ENCODE data around the gene PPP1R27.

Gene PPP1R27

GRCh38 chr17:81833921-81834830 is 674 bp downstream of the PPP1R27 start:
- Histone ChIP-seq H3K9me3 (ENCODE audit: control insufficient read depth, low read length) (no peaks in the 10 kb centered on the region), H3K4me1 (ENCODE audit: control insufficient read depth, insufficient read depth, low read length) (peaks cover 19% of the 10 kb centered on the region), H3K27me3 (replicated peaks; ENCODE audit: control insufficient read depth, insufficient read depth, low read length) (no peaks in the 10 kb centered on the region), H3K36me3 (ENCODE audit: control insufficient read depth, insufficient read depth, low read length, severe bottlenecking) (no peaks in the 10 kb centered on the region), H3K9ac (ENCODE audit: low read length) (peak overlapping the region; percentile 92), H3K4me3 (ENCODE audit: low read length) (peak overlapping the region; percentile 86)
- no peak for DNase-seq (ENCODE audit: low read depth)

DNA sequence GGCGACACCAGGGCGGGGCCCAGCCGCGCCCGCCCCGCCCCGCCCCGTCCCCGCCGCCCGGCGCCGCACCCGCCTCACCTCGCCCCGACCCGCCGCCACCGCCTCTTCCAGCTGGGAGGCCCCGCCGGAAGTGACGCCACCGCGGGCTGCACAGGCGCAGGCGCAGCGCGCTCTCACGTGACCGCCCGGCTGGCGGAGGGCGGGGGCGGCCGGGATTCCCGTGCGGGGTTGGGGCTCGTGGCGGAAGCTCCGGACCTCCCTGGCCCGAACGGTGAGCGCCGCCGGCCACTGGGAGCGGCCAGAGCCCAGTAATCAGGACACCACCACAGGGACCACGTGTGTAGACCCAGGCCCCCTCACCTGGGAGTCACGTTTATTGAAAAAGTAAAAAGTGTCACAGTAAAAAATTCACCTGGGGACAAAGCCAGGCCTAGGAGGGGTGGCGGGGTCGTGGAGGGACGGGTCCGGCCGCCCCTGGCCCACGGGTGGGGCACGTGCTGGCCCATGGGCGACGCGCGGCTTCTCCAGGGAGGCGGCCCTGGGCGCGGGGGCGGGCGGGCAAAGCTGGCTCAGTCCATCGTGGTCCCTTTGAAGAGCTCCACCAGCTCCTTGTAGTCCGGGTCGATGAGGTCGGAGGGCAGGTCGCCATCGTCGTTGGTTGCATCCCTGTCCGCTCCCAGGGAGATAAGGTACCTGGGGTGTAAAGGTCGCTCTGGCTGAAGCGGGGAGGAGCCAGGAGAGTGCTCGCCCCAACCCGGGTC is 1.5 kb downstream of the PPP1R27 start, which contains the start of gene MCRIP1:
Gene MCRIP1, minus strand, starts transcription at position 132 of the 761 bp plus-strand sequence. CDS start 8,785 bp downstream, outside the sequence.
- Histone ChIP-seq H3K36me3 (ENCODE audit: control insufficient read depth, insufficient read depth, low read length, severe bottlenecking) (no peaks in the 10 kb centered on the region), H3K4me3 (ENCODE audit: low read length) (peak within 1 kb of the TSS; percentile 86), H3K9me3 (ENCODE audit: control insufficient read depth, low read length) (no peaks in the 10 kb centered on the region), H3K9ac (ENCODE audit: low read length) (peak within 1 kb of the TSS; percentile 92), H3K4me1 (ENCODE audit: control insufficient read depth, insufficient read depth, low read length) (peaks cover 19% of the 10 kb centered on the region), H3K27me3 (replicated peaks; ENCODE audit: control insufficient read depth, insufficient read depth, low read length) (no peaks in the 10 kb centered on the region)
- peak; percentile 98 for DNase-seq (ENCODE audit: low read depth)

- Histone ChIP-seq H3K27me3 (replicated peaks; ENCODE audit: control insufficient read depth, insufficient read depth, low read length) (no peaks in the 10 kb centered on the region), H3K9ac (ENCODE audit: low read length) (peak overlapping the region; percentile 91), H3K9me3 (ENCODE audit: control insufficient read depth, low read length) (no peaks in the 10 kb centered on the region), H3K36me3 (ENCODE audit: control insufficient read depth, insufficient read depth, low read length, severe bottlenecking) (no peaks in the 10 kb centered on the region), H3K4me3 (ENCODE audit: low read length) (peak overlapping the region; percentile 83), H3K4me1 (ENCODE audit: control insufficient read depth, insufficient read depth, low read length) (peaks cover 19% of the 10 kb centered on the region)
- peak; percentile 68 for DNase-seq (ENCODE audit: low read depth)
Measured at GRCh38 chr17:81832608-81833159, 2.2 kb downstream of the PPP1R27 start.

DNA sequence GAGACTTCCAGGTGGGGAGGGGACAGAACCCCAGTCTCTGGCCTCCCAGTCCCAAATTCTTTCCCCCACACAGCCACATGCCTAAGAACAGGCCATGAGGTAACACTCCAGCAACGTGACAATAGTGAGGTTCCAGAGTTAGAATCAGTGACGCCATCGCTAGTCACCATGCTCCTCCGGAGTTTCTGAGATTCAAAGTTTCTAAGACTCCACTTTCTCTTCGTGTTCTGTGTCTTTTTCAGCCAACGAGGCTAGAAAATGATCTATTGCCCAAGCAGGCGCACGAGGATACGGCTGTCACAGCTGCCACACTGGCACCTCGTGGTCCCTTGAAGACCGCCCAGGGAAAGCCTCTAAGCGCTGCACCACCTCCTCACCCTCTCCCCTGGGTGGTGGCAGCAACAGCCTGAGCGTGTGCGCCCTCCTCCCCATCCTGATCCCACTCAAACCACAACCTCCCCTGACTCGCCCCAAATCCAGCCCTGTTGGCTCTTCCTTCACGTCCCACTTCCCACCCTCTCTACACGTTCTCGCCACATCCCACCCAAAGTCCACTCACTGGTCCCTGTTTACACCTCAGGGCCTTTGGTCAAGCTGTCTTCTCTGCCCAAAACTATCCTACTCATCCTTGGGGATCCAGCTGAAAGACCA is 2.8 kb downstream of the PPP1R27 start:
- Histone ChIP-seq H3K27me3 (replicated peaks; ENCODE audit: control insufficient read depth, insufficient read depth, low read length) (no peaks in the 10 kb centered on the region), H3K9me3 (ENCODE audit: control insufficient read depth, low read length) (no peaks in the 10 kb centered on the region), H3K9ac (ENCODE audit: low read length) (peak overlapping the region; percentile 91), H3K36me3 (ENCODE audit: control insufficient read depth, insufficient read depth, low read length, severe bottlenecking) (no peaks in the 10 kb centered on the region), H3K4me1 (ENCODE audit: control insufficient read depth, insufficient read depth, low read length) (peaks cover 19% of the 10 kb centered on the region), H3K4me3 (ENCODE audit: low read length) (peak overlapping the region; percentile 83)
- DNase-seq (ENCODE audit: low read depth): peak; percentile 30

- Histone ChIP-seq H3K9me3 (ENCODE audit: control insufficient read depth, low read length) (no peaks in the 10 kb centered on the region), H3K27me3 (replicated peaks; ENCODE audit: control insufficient read depth, insufficient read depth, low read length) (no peaks in the 10 kb centered on the region), H3K36me3 (ENCODE audit: control insufficient read depth, insufficient read depth, low read length, severe bottlenecking) (no peaks in the 10 kb centered on the region), H3K4me1 (ENCODE audit: control insufficient read depth, insufficient read depth, low read length) (peaks cover 19% of the 10 kb centered on the region), H3K4me3 (ENCODE audit: low read length) (peak overlapping the region; percentile 83), H3K9ac (ENCODE audit: low read length) (peak overlapping the region; percentile 91)
- DNase-seq (ENCODE audit: low read depth): no peak
Measured at GRCh38 chr17:81831563-81831956, 3.3 kb downstream of the PPP1R27 start.

- no peaks in the 10 kb centered on the region for H3K36me3 ChIP-seq (ENCODE audit: control insufficient read depth, insufficient read depth, low read length, severe bottlenecking)
- H3K9ac ChIP-seq (ENCODE audit: low read length): no peak overlapping the region
- H3K27me3 ChIP-seq (replicated peaks; ENCODE audit: control insufficient read depth, insufficient read depth, low read length): no peaks in the 10 kb centered on the region
- H3K4me1 ChIP-seq (ENCODE audit: control insufficient read depth, insufficient read depth, low read length): peaks cover 26% of the 10 kb centered on the region
- no peaks in the 10 kb centered on the region for H3K9me3 ChIP-seq (ENCODE audit: control insufficient read depth, low read length)
- no peak overlapping the region for H3K4me3 ChIP-seq (ENCODE audit: low read length)
- DNase-seq (ENCODE audit: low read depth): no peak
Measured at GRCh38 chr17:81829858-81830257, 5.0 kb downstream of the PPP1R27 start.

- H3K9me3 ChIP-seq (ENCODE audit: control insufficient read depth, low read length): no peaks in the 10 kb centered on the region
- peaks cover 5% of the 10 kb centered on the region for H3K36me3 ChIP-seq (ENCODE audit: control insufficient read depth, insufficient read depth, low read length, severe bottlenecking)
- DNase-seq (ENCODE audit: low read depth): no peak
- H3K4me3 ChIP-seq (ENCODE audit: low read length): no peak overlapping the region
- H3K4me1 ChIP-seq (ENCODE audit: control insufficient read depth, insufficient read depth, low read length): peaks cover 22% of the 10 kb centered on the region
- no peaks in the 10 kb centered on the region for H3K27me3 ChIP-seq (replicated peaks; ENCODE audit: control insufficient read depth, insufficient read depth, low read length)
- no peak overlapping the region for H3K9ac ChIP-seq (ENCODE audit: low read length)
Measured at GRCh38 chr17:81828656-81829055, 6.2 kb downstream of the PPP1R27 start.

GRCh38 chr17:81825841-81826466 is 8.9 kb downstream of the PPP1R27 start:
- Histone ChIP-seq H3K4me1 (ENCODE audit: control insufficient read depth, insufficient read depth, low read length) (peaks cover 18% of the 10 kb centered on the region), H3K27me3 (replicated peaks; ENCODE audit: control insufficient read depth, insufficient read depth, low read length) (no peaks in the 10 kb centered on the region), H3K9me3 (ENCODE audit: control insufficient read depth, low read length) (no peaks in the 10 kb centered on the region), H3K4me3 (ENCODE audit: low read length) (no peak overlapping the region), H3K9ac (ENCODE audit: low read length) (no peak overlapping the region), H3K36me3 (ENCODE audit: control insufficient read depth, insufficient read depth, low read length, severe bottlenecking) (peaks cover 7% of the 10 kb centered on the region)
- no peak for DNase-seq (ENCODE audit: low read depth)

DNA sequence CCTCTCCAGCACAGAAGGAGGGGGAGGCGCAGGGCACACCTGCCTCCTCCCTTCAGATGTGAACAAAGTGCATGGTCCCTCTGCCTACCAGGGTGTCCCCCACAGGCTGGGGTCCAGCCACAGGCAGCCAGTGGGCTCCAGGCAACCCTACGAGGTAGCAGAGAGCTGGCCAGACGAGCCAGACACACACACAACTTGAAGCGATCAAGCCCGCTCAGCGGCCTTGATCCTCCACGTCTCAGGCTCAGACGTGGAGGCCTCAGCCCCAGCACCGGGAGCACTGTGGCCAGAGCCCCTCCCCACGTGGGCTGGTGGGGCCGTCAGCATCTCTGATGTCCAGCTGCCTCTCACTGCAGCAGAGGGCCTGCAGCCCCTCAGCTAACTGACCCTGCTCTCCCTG is 10.3 kb downstream of the PPP1R27 start:
- H3K9ac ChIP-seq (ENCODE audit: low read length): no peak overlapping the region
- H3K27me3 ChIP-seq (replicated peaks; ENCODE audit: control insufficient read depth, insufficient read depth, low read length): peaks cover under 1% of the 10 kb centered on the region
- DNase-seq (ENCODE audit: low read depth): no peak
- H3K4me1 ChIP-seq (ENCODE audit: control insufficient read depth, insufficient read depth, low read length): peaks cover 18% of the 10 kb centered on the region
- H3K9me3 ChIP-seq (ENCODE audit: control insufficient read depth, low read length): no peaks in the 10 kb centered on the region
- no peak overlapping the region for H3K4me3 ChIP-seq (ENCODE audit: low read length)
- H3K36me3 ChIP-seq (ENCODE audit: control insufficient read depth, insufficient read depth, low read length, severe bottlenecking): peaks cover 7% of the 10 kb centered on the region

GRCh38 chr17:81823820-81824550 is 10.9 kb downstream of the PPP1R27 start:
- no peak for DNase-seq (ENCODE audit: low read depth)
- no peak overlapping the region for H3K9ac ChIP-seq (ENCODE audit: low read length)
- peaks cover 18% of the 10 kb centered on the region for H3K4me1 ChIP-seq (ENCODE audit: control insufficient read depth, insufficient read depth, low read length)
- H3K27me3 ChIP-seq (replicated peaks; ENCODE audit: control insufficient read depth, insufficient read depth, low read length): peaks cover 6% of the 10 kb centered on the region
- H3K36me3 ChIP-seq (ENCODE audit: control insufficient read depth, insufficient read depth, low read length, severe bottlenecking): peaks cover 7% of the 10 kb centered on the region
- no peaks in the 10 kb centered on the region for H3K9me3 ChIP-seq (ENCODE audit: control insufficient read depth, low read length)
- no peak overlapping the region for H3K4me3 ChIP-seq (ENCODE audit: low read length)

Measured in adipocyte (in vitro differentiated cells).